ENCODE measurements around the gene GHR.

DNA sequence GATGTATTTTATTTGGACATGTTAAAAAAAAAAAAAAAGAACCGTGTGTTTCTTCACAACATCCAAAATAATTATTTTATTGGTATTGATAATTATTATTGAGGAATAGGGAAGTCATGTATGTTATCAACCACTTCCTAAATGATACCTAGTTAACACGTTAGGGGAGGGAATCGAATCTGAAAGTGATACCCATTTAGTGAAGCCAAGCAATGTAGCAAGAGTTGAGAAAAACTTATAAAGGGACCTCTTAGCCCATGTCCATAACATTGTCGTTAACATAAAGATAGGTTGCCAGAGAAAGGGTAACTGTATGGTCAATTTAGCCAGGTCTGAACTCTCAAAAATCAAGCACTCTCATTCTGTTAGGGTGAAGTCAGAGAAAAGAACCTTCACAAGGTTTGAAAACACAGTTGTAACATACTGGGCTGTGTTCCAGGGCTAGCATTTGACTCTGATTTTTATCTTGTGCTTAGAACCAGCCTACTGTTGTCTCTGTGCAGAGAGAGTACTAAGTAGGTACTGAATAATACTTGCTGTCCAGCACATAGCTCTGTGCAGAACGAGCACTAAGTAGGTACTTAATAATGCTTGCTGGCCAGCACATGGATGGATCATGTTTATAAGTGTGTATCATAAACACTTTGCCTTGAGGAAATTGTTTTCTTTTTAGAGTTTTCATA lies 60.4 kb downstream of the GHR start:
- TF ChIP-seq, protein P1, sequence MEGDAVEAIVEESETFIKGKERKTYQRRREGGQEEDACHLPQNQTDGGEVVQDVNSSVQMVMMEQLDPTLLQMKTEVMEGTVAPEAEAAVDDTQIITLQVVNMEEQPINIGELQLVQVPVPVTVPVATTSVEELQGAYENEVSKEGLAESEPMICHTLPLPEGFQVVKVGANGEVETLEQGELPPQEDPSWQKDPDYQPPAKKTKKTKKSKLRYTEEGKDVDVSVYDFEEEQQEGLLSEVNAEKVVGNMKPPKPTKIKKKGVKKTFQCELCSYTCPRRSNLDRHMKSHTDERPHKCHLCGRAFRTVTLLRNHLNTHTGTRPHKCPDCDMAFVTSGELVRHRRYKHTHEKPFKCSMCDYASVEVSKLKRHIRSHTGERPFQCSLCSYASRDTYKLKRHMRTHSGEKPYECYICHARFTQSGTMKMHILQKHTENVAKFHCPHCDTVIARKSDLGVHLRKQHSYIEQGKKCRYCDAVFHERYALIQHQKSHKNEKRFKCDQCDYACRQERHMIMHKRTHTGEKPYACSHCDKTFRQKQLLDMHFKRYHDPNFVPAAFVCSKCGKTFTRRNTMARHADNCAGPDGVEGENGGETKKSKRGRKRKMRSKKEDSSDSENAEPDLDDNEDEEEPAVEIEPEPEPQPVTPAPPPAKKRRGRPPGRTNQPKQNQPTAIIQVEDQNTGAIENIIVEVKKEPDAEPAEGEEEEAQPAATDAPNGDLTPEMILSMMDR (IDR thresholded peaks at IDR 0.05): no peak
- no peak for TF ChIP-seq ZFX (IDR thresholded peaks at IDR 0.05; ENCODE audit: borderline replicate concordance)
